T-helper 1 cell treated with Interleukin-12 subunit alpha and Interleukin-12 subunit beta and Interleukin-4 antibody, amounts not matched to agents 30 ng/mL and 1 ng/mL, for 36 hours (primary cell): ENCODE data around the gene PCLAF. TPM values are rescaled to one million over a fixed set of nuclear protein-coding genes. Genes with fewer than 3 reads are reported as not detected.
"Not testable (repeated sequence)": the region's sequence is repeated elsewhere in the genome, so short reads cannot be mapped to it uniquely, and the experiment has no call there.

ENCODE experiments used
- intact Hi-C: fragments of 100-400 bp; cut with micrococcal nuclease; formaldehyde crosslinking; loops from one replicate; pipeline ENCODE4 v1.15.1; 2024
- total RNA-seq: library from RNA; stranded (reverse); gene quantifications from 2 replicates; pipeline ENCODE4 v1.2.3, GENCODE V29; 2022

PCLAF gene
- total RNA-seq, 1 donor from 2014 or later, result 68.1 TPM

DNA sequence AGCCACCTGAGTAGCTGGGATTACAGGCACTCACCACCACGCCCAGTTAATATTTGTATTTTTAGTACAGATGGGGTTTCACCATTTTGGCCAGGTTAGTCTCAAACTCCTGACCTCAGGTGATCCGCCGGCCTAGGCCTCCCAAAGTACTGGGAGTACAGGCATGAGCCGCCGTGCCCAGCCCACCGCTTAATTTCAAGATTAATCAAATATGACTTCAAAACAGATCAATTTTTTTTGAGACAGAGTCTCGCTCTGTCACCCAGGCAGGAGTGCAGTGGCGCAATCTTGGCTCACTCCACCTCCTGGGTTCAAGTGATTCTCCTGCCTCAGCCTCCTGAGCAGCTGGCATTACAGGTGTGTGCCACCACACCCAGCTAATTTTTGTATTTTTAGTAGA is 9.9 kb downstream of the PCLAF start:
- intact Hi-C loops, result not testable (repeated sequence)

DNA sequence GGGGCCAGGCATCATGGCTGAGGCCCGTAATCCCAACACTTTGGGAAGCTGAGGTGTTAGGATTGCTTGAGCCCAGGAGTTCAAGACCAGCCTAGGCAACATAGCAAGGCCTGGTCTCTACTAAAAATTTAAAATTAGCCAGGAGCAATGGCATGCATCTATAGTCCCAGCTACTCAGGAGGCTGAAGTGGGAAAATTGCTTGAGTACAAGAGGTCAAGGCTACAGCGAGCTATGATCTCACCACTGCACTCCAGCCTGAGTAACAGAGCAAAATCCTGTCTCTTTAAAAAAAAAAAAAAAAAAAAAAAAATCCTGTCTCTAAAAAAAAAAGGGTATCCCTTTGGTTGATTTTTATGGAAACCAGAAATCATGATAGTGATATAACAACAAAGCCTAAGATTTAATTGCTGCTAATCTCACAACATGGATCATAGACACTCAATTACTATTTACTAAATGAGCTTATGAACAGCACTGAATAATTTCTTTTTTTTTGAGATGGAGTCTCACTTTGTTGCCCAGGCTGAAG is 12.1 kb downstream of the PCLAF start:
- intact Hi-C loops, result no loop called here

DNA sequence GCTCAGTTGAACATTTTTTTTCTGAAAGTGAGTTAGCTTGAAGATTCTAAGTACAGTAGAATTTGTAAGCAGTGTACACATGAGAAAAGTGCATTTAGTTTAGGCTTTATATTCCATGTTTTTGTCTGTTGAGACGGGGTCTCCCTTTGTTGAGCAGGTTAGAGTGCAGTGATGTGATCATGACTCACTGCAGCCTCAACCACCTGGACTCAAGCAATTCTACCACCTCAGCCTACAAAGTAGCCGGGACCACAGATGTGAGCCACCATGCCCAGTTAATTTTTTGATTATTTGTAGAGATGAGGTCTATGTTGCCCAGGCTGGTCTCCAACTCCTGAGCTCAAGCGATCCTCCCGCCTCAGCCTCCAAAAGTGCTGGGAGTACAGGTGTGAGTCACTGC is 20.0 kb downstream of the PCLAF start:
- intact Hi-C loops, result no loop called here

DNA sequence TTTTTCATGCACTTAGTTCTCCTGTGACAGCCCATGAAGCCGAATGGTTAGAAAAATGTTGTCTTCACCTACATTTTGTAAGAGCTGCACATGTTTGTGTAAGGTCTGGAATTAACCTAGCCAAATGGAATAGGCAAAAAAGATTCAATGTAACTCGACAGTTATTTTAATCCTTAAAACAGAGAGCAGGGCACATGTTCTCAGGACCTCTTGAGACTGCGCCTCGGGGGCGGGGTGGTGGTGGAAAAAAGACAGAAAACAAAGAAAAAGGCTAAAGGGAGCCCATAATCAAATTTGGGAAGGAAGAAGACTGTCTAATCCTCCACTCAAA is 24.6 kb downstream of the PCLAF start:
- intact Hi-C loops, result loop anchor here (1.0 to 2.0 kb wide), 6 partner anchors 25 to 538 kb away; partner anchors contain the start of genes CIAO2A, PCLAF, PPIB and TRIP4

DNA sequence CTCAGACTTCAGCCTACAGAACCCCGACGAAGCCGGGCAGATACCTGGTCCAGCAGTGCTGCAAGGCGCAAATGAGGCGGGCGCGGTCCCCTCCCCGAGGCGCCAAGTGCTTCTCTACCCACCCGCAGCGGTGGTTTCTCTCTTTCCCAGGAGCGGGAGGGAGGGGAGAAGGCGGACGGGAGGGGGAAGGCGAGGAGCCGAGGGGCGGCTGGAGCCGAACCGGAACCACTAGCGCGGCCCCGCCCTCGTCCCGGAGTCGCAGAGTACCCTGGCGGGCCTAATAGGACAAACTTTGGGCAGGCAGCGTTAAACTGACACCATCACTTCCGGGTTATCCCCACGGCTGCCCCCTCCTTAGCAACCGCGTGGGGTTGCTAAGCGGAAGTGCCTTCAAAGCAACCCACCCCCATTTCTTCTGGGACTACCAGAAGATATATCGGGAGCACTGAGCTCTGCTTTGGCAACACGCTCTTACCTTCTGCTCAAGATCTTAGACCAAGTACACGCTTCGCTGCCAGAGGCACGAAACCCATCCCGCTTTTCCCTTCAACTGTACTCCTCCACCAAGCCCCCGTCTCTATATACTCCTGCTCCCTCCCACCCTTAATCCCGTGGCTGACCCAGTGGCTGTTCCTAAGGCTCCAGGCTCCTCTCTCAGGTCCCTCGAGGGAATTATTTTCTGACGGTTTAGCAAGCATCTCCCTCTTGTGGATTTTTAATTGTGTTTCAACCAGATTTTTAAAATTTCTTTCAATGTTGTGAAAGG is 25.1 kb downstream of the PCLAF start, which contains the start of gene CSNK1G1:
TSS of gene CSNK1G1 (minus strand) at position 230 of the 766 bp plus-strand sequence. CDS start 55,674 bp downstream, outside the sequence.
- intact Hi-C loops, result loop anchor here (1.0 to 2.0 kb wide), 7 partner anchors 25 to 539 kb away; partner anchors contain the start of genes CIAO2A, PCLAF, PPIB and TRIP4

DNA sequence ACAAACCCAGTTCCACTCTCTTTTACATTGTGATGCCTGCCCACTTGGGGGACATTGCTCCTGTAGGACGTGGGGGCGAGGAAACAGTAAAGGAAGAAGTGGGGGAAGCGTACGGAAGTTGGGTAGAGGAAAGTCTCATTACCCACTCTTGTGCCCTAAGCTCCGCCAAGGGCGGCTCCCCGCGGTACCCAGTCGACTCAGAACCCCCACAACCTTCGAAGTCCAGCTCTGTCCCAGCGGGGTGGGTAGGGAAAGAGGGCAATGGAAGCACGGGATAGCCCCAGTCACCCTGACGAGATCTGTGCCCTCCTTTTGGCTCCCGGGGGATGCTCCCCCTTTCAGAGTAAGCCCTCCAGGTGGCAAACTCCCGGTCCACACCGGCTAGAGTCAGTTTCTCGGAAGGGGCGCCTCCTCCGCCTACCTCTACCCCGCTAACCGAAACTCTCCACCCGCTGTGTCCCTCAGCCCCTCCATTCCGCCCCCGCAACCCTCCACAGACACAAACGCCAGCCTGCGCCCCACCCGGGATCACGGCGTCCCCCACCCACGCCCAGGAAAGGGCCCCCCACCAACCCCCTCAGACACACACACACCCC is 25.8 kb downstream of the PCLAF start:
- intact Hi-C loops, result loop anchor here (1.0 kb wide), 1 partner anchor 77 kb away; no protein-coding TSS in a partner anchor

DNA sequence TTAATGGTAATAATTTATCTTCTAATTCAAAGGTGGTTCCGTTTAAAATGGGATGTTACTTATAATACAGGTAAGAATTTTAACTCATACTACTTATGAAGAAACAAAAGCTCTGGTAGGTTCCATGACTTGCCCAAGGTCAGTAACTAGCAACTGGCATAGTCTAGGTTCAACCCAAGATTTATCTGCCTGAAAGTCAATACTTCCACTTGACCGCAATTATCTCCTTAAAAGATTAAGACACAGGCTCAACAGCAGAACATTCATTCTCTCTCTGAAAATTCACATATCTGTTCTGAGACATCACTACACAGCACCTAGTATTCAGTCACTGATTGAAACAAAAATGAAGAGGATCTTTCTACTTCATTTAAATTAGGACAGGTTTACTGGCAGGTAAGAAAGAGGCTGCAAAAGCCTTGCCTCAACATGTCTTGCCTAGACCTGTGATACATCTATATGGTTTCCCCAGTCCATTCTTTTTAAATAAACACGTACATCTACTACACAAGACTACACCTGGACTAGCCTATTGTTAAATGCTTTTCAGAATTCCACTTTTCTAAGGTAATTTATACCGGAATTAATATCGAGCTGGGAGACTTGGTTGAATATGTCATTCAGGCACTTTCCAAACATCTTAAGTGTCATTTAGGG is 26.4 kb downstream of the PCLAF start:
- intact Hi-C loops, result loop anchor here (1.0 kb wide), 1 partner anchor 77 kb away; no protein-coding TSS in a partner anchor

DNA sequence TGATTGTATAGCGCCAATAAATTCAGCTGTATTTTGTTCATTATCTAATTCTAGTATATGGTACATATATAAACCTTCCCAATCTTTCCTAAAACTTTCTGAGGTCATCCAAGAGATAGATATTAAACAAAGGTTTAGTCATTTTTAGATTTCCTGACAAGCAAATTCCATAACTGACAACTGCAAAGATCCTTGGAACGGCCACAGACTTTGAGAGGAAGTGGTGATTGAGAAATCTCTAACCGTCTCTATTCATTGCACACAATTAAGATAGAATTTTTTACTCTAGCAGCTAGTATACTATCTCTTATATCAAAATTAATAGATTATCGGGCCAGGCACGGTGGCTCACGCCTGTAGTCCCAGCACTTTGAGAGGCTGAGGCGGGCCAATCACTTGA is 30.0 kb downstream of the PCLAF start:
- intact Hi-C loops, result no loop called here

DNA sequence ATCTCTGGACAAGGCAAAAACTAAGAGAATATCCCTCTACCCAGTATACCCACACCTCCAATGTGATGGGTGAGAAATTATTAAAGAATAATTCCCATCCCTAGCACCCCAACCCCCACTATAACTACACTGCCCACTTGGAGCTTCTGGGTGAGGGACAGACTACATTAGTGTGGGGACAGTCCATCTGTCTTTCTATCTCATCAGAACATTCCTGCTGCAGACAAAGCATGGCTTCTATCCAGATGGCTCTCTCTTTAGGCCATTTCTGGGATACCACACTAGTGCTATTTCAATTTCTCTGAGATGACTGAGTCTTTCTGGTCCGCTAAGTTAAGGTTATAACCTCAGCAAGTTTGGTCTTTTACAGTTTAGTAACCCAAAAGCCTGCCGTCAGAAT is 31.9 kb downstream of the PCLAF start:
- intact Hi-C loops, result no loop called here

DNA sequence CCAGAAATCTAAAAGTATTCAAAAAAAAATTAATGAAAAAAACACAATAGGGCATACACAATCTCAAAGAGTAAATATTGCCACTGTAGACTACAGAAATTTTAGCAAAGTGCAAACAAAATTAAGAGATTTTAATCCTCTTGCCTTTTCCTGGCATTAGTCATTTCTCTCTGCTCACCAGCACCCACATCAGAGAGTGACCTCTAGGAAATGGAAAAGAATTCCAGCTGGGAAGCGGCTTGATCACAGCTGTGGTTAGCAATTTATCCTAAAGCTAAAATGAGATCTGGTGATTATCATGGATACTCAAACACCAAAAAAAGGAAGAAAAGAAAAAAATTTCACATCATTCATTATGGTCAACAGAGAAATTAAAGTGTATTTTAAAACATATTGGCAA is 32.8 kb downstream of the PCLAF start:
- intact Hi-C loops, result no loop called here

DNA sequence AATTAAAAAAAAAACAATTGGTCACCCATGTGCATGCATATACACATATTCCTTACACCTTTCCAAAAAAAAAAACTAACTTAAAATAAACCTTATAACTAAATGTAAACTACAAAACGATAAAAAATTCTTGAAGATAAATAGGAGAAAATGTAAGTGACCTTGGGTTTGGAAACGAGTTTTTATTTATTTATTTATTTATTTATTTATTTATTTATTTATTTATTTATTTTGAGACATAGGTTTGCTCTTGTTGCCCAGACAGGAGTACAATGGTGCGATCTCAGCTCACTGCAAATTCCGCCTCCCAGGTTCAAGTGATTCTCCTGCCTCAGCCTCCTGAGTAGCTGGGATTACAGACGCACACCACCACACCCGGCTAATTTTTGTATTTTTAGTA is 35.0 kb downstream of the PCLAF start:
- intact Hi-C loops, result not testable (repeated sequence)

DNA sequence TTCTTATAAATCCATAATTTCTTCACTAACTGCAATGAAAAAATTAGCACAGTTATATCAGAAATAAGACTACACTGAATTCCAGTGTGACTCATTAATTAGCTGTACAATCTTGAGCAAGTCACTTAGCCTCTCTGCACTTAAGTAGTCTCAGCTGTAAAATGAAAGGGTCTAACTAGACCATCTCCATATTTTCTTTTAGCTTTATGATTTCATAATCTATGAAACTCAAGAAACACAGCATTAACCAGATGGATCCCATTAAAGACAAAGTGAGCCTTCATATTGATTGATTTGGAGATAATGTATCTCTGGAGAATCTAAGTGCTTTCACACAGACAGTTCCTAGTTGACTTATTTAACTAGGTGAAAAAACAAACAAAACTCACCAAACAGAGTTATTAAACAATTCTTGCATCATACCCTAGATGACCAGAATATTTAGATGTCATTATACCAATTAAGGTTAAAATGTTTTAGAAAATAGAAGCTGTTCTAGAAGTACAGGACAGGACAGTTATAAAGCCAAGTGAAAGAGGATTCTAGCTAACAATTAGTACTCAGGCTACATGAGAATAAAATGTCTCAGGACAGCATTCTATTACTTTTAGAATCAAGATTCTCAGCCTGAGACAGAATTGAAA is 36.5 kb downstream of the PCLAF start:
- intact Hi-C loops, result no loop called here

DNA sequence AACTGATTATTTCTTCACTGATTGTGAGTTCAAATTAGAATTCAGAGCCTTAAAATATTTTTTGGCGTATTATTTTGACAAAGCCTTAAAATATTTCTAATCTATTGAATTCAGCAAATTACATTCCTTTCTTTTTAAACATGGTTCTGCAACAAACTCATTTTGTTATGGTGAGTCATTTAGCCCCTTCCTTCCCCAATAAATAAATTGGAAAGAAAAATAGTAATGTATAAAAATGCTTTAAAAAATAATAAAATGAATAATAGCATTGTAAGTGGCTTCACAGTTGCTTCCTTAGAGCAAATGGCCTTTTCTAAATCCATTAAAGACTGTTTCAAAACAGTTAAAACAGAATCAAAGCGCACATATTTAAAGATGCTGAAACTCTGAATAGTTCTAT is 37.4 kb downstream of the PCLAF start:
- intact Hi-C loops, result no loop called here

DNA sequence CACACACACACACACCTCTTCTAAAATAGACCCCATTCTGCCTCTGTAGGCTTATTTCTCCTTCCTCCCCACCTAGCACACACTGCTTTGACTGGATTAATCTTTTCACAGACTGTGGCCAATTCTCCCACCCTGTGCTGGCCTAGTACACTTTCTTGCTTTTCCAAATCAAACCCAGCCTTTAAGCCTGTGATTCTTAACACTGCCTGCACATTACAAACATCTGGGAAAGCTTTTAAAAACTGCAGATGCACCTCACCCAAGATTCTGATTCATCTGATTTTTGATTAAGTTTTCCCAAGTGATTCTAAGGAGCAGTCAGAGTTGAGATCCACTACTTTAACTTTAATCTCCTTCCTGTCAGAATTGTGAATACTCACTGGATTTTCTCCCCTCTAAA is 38.0 kb downstream of the PCLAF start:
- intact Hi-C loops, result no loop called here

DNA sequence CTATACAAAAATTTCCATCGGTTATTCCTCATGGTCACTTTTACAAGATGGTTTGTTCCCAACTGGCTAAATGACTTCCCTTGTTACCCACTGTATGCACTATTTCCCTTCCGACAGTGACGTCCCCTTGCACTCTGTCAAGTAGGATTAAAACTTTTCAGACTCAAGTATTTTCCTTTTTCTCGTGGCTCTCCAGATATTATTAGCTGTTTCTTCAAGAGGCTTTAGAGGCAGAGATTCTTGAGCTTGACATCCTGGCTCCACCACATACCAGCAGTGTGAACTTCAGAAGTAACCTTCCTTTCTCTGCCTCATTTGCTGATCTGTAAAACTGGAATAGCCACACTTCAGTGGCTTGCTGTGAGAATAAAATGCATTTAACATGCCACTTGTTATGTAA is 39.3 kb downstream of the PCLAF start:
- intact Hi-C loops, result no loop called here

DNA sequence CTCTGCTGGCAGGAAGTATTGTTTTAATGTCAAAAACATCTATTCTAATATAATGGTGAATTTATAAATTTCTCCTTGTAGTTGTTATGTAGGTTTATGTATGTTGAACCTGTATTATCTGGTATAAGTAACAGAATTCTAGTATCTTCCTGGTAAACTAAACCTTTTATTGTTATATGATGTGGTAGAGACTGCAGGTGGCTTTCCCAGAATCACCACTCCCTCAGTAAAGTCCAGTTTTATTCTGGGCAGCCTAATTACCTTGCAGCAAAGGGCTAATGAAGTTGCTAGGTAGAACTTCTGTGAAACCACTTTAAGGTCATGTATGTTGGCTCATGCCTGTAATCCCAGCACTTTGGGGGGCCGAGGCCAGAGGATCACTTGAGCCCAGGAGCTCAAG is 40.9 kb downstream of the PCLAF start:
- intact Hi-C loops, result no loop called here

DNA sequence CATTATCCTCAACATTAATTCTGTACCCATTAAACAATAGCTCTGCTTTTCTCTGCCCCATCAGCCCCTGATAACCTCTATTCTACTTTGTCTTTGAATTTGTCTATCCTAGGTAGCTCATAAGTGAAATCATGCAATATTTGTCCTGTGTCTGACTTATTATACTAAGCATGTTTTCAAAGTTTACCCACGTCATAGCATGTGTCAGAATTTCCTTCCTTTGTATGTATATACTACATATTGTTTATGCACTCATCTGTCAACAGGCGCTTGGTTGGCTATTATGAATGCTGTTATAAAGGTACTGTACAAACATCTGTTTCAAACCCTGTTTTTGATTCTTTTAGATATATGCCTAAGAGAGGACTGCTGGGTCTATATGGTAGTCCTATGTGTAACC is 43.5 kb downstream of the PCLAF start:
- intact Hi-C loops, result loop anchor here (2.0 kb wide), 1 partner anchor 13 kb away; no protein-coding TSS in a partner anchor

DNA sequence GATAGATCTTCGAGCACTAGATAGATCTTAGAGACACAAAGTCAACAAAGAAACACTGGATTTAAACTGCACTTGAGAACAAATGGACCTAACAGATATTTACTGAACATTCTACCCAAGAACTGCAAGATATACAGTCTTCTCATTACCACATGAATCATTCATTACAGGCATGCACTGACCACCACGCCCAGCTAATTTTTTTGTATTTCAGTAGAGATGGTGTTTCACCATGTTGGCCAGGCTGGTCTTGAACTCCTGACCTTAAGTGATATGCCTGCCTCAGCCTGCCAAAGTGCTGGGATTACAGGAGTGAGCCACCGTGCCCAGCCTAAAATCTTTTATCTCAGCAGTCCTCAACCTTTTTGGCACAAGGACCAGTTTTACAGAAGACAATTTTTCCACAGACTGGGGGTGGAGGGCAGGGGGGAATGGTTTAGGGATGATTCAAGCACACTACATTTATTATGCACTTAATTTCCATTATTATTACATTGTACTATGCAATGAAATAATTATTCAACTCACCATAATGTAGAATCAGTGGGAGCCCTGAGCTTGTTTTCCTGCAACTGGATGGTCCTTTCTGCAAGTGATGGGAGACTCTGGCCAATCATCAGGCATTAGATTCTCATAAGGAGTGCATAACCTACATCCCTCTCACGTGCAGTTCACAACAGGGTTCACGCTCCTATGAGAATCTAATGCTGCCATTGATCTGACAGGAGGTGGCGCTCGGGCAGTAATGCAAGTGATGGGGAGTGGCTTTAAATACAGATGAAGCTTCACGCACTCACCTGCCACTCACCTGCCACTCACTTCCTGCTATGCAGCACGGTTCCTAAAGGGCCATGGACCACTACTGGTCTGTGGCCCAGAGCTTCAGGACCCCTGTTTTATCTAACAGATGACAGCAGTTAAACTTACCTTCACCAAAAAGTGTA is 47.0 kb downstream of the PCLAF start:
- intact Hi-C loops, result no loop called here

DNA sequence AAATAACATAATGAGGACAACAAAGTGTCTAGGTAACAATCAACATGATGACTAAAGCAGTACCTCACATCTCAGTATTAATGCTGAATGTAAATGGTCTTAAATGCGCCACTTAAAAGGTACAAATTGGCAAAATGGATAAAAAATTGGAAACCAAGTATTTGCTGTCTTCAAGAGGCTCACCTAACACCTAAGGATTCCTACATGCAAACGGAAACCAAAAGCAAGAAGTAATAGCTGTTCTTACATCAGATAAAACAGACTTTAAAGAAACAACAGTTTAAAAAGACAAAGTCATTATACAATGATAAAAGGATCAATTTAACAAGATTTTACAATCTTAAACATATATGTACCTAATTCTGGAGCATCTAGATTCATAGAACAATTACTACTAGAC is 47.7 kb downstream of the PCLAF start:
- intact Hi-C loops, result no loop called here

DNA sequence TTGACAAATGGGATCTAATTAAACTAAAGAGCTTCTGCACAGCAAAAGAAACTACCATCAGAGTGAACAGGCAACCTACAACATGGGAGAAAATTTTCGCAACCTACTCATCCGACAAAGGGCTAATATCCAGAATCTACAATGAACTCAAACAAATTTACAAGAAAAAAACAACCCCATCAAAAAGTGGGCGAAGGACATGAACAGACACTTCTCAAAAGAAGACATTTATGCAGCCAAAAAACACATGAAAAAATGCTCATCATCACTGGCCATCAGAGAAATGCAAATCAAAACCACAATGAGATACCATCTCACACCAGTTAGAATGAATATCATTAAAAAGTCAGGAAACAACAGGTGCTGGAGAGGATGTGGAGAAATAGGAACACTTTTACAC is 49.6 kb downstream of the PCLAF start:
- intact Hi-C loops, result not testable (repeated sequence)
